ENCODE results near the gene FNDC3B.

- TF ChIP-seq POLR2AphosphoS5 (IDR thresholded peaks at IDR 0.05; ENCODE audit: low read depth, low read length) (no peak), SIN3A (IDR thresholded peaks at IDR 0.05; ENCODE audit: borderline replicate concordance, insufficient read depth, low read length) (no peak), REST (IDR thresholded peaks at IDR 0.05; ENCODE audit: insufficient read depth in 1 of 2, low read depth in 2 of 2, low read length in 2 of 2) (no peak), TAF1 (IDR thresholded peaks at IDR 0.05; ENCODE audit: borderline replicate concordance, insufficient read depth, low read length) (no peak)
Measured at GRCh38 chr3:172189987-172190603, 150.7 kb downstream of the FNDC3B start.

All from PFSK-1 (cell line).